Rectal smooth muscle tissue (tissue), 1 donor: ENCODE data around the gene ZFHX3.

Experiments
- H3K27ac ChIP-seq: one replicate; pipeline ENCODE4 v1.7.0; 2013; ENCODE audit warnings: low read depth, low read length, inconsistent platforms
- H3K27me3 ChIP-seq: one replicate; pipeline ENCODE4 v1.7.0; 2013; ENCODE audit warnings: low read length; ENCODE audit not compliant: control insufficient read depth, insufficient read depth
- H3K36me3 ChIP-seq: one replicate; pipeline ENCODE4 v1.7.0; 2013; ENCODE audit warnings: low read length; ENCODE audit not compliant: control insufficient read depth, insufficient read depth
- H3K4me1 ChIP-seq: one replicate; pipeline ENCODE4 v1.7.0; 2013; ENCODE audit warnings: low read length; ENCODE audit not compliant: control insufficient read depth, insufficient read depth
- H3K4me3 ChIP-seq: one replicate; pipeline ENCODE4 v1.7.0; 2013; ENCODE audit warnings: low read length
- H3K9ac ChIP-seq: one replicate; pipeline ENCODE4 v1.7.0; 2013; ENCODE audit warnings: low read length

The ZFHX3 gene

GRCh38 chr16:73040136-73040535 lies 7.8 kb downstream of the ZFHX3 start:
- H3K27me3 ChIP-seq: no peaks in the 10 kb centered on the region
- H3K9ac ChIP-seq: no peak overlapping the region
- H3K27ac ChIP-seq: no peak overlapping the region
- H3K4me1 ChIP-seq: peaks cover 38% of the 10 kb centered on the region
- no peaks in the 10 kb centered on the region for H3K36me3 ChIP-seq
- no peak overlapping the region for H3K4me3 ChIP-seq

GRCh38 chr16:73037845-73038570 lies 9.9 kb downstream of the ZFHX3 start:
- Histone ChIP-seq H3K9ac (no peak overlapping the region), H3K36me3 (no peaks in the 10 kb centered on the region), H3K27me3 (no peaks in the 10 kb centered on the region), H3K4me1 (peaks cover 18% of the 10 kb centered on the region), H3K4me3 (no peak overlapping the region), H3K27ac (peak overlapping the region; percentile 49)

- Histone ChIP-seq H3K27me3 (no peaks in the 10 kb centered on the region), H3K4me3 (no peak overlapping the region), H3K36me3 (no peaks in the 10 kb centered on the region), H3K9ac (no peak overlapping the region), H3K4me1 (peaks cover 17% of the 10 kb centered on the region), H3K27ac (peak overlapping the region; percentile 49)
Observed at GRCh38 chr16:73037331-73037745, 10.6 kb downstream of the ZFHX3 start.

- Histone ChIP-seq H3K4me3 (no peak overlapping the region), H3K9ac (no peak overlapping the region), H3K27me3 (no peaks in the 10 kb centered on the region), H3K27ac (peak overlapping the region; percentile 50), H3K36me3 (no peaks in the 10 kb centered on the region), H3K4me1 (peaks cover 17% of the 10 kb centered on the region)
Observed at GRCh38 chr16:73036074-73036826, 11.7 kb downstream of the ZFHX3 start.

- Histone ChIP-seq H3K36me3 (no peaks in the 10 kb centered on the region), H3K4me1 (peaks cover 17% of the 10 kb centered on the region), H3K27ac (no peak overlapping the region), H3K27me3 (no peaks in the 10 kb centered on the region), H3K9ac (no peak overlapping the region), H3K4me3 (no peak overlapping the region)
Observed at GRCh38 chr16:73034374-73034773, 13.6 kb downstream of the ZFHX3 start.

GRCh38 chr16:73033271-73033998 lies 14.5 kb downstream of the ZFHX3 start:
- Histone ChIP-seq H3K27ac (no peak overlapping the region), H3K4me1 (peaks cover 17% of the 10 kb centered on the region), H3K4me3 (no peak overlapping the region), H3K9ac (no peak overlapping the region), H3K27me3 (no peaks in the 10 kb centered on the region), H3K36me3 (no peaks in the 10 kb centered on the region)

- no peak overlapping the region for H3K9ac ChIP-seq
- H3K4me1 ChIP-seq: peaks cover 11% of the 10 kb centered on the region
Observed at GRCh38 chr16:73032541-73033270, 15.2 kb downstream of the ZFHX3 start.

GRCh38 chr16:73031984-73032383 lies 15.9 kb downstream of the ZFHX3 start:
- H3K27me3 ChIP-seq: no peaks in the 10 kb centered on the region
- no peak overlapping the region for H3K9ac ChIP-seq
- H3K36me3 ChIP-seq: no peaks in the 10 kb centered on the region
- H3K4me3 ChIP-seq: no peak overlapping the region
- H3K4me1 ChIP-seq: peaks cover 7% of the 10 kb centered on the region
- no peak overlapping the region for H3K27ac ChIP-seq

More at GRCh38 chr16:73032541-73033270, 15.2 kb downstream of the ZFHX3 start:
- Histone ChIP-seq H3K36me3 (no peaks in the 10 kb centered on the region), H3K27ac (no peak overlapping the region), H3K27me3 (no peaks in the 10 kb centered on the region), H3K4me3 (no peak overlapping the region)

- Histone ChIP-seq H3K4me1 (peaks cover 3% of the 10 kb centered on the region), H3K27me3 (no peaks in the 10 kb centered on the region), H3K9ac (no peak overlapping the region), H3K4me3 (no peak overlapping the region), H3K27ac (no peak overlapping the region), H3K36me3 (no peaks in the 10 kb centered on the region)
Observed at GRCh38 chr16:73031155-73031866, 16.6 kb downstream of the ZFHX3 start.

- H3K4me3 ChIP-seq: no peak overlapping the region
- no peaks in the 10 kb centered on the region for H3K27me3 ChIP-seq
- no peak overlapping the region for H3K27ac ChIP-seq
- peaks cover 9% of the 10 kb centered on the region for H3K4me1 ChIP-seq
- H3K36me3 ChIP-seq: no peaks in the 10 kb centered on the region
- no peak overlapping the region for H3K9ac ChIP-seq
Observed at GRCh38 chr16:73028721-73029361, 19.1 kb downstream of the ZFHX3 start.

GRCh38 chr16:73028263-73028662 lies 19.7 kb downstream of the ZFHX3 start:
- Histone ChIP-seq H3K4me1 (peaks cover 9% of the 10 kb centered on the region), H3K4me3 (no peak overlapping the region), H3K27me3 (no peaks in the 10 kb centered on the region), H3K9ac (no peak overlapping the region), H3K36me3 (no peaks in the 10 kb centered on the region), H3K27ac (no peak overlapping the region)
